ENCODE results near the gene SPESP1. TPM values are rescaled to one million over a fixed set of nuclear protein-coding genes. Genes with fewer than 3 reads are reported as not detected.

Gene SPESP1
- 0.93 TPM for total RNA-seq

DNA sequence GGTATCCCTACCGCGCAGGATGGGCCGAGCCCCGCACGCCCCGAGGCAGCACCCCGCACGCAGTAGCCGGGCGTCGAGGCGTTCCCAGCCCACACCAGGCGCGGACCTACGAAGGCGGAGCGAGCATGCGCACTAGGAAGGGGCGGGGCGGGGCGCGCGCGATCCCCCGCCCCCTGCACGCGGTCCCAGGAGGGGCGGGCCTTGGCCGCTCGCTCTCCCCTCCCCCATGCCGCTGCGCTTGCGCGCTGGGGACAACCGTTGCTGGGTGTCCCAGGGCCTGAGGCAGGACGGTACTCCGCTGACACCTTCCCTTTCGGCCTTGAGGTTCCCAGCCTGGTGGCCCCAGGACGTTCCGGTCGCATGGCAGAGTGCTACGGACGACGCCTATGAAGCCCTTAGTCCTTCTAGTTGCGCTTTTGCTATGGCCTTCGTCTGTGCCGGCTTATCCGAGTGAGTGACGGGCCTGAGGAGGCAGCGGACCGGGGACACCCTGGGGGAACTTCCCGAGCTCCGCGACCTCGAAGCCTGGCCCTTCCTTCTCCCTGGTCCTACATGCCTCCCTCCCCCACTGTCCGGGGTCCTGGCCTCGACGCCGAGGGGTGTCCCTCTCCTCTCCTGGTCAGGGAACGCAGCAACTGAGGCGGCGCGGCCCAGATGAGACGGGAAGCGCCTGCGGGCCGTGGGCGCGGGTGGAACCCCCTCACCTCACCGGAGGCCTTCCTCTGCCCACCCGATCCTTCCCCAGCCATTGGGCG lies at the start of gene SPESP1:
Gene SPESP1 (plus strand): TSS at position 258 of the 755 bp plus-strand sequence. CDS start 129 bp downstream, at position 387.

Other genes starting within 250 kb of the SPESP1 start
- gene ANP32A, start 109.6 kb upstream of the SPESP1 start, total RNA-seq, result 165 TPM
- 0.55 TPM for gene NOX5, start 84.2 kb downstream of the SPESP1 start, total RNA-seq
- gene GLCE, start 230.1 kb downstream of the SPESP1 start, total RNA-seq, result 85.8 TPM